Activated T-cell treated with anti-CD3 and anti-CD28 coated beads, Interleukin-2, amount 50 U/mL, for 72 hours (primary cell): Measurements from ENCODE around the gene CALCB. TPM values are rescaled to one million over a fixed set of nuclear protein-coding genes. Genes with fewer than 3 reads are reported as not detected.
"Not testable (repeated sequence)": the region's sequence is repeated elsewhere in the genome, so short reads cannot be mapped to it uniquely, and the experiment has no call there.

Experiments
- ATAC-seq, 2 donors: fragments of 150-1000 bp; cut with Tn5 transposase; replicated peaks in 1 of 2; 2 replicates each; pipeline ENCODE4 v1.10.0; 2021; ENCODE audit warnings: moderate library complexity in 2 of 2, mild to moderate bottlenecking in 1 of 2
- DNase-seq, 2 donors: peaks; one replicate each; pipeline ENCODE4 v3.0.0; 2021 to 2022; ENCODE audit warnings: mixed read lengths in 1 of 2
- H3K27ac Mint-ChIP-seq: one replicate; pipeline ENCODE4 v1.8.0; 2022; ENCODE audit warnings: mild to moderate bottlenecking, moderate library complexity, mixed read lengths
- H3K27me3 Mint-ChIP-seq: one replicate; pipeline ENCODE4 v1.8.0; 2022; ENCODE audit warnings: low read depth, mixed read lengths
- H3K36me3 Mint-ChIP-seq, 2 donors: one replicate each; pipeline ENCODE4 v1.8.0; 2022; ENCODE audit warnings: mixed read lengths in 2 of 2, mild to moderate bottlenecking in 1 of 2; ENCODE audit not compliant: insufficient read depth in 2 of 2
- H3K4me1 Mint-ChIP-seq: one replicate; pipeline ENCODE4 v1.8.0; 2022; ENCODE audit warnings: low read depth, mixed read lengths
- H3K4me3 Mint-ChIP-seq, 2 donors: one replicate each; pipeline ENCODE4 v1.8.0; 2022; ENCODE audit warnings: mild to moderate bottlenecking in 2 of 2, mixed read lengths in 2 of 2, moderate library complexity in 2 of 2
- H3K9me3 Mint-ChIP-seq, 2 donors: one replicate each; pipeline ENCODE4 v1.8.0; 2022; ENCODE audit warnings: mixed read lengths in 2 of 2
- total RNA-seq, 2 donors: library from RNA; stranded (reverse); gene quantifications; one replicate each; pipeline ENCODE4 v1.2.3, GENCODE V29; 2022

The CALCB gene
- total RNA-seq, 2 donors from 2014 or later, result 11.2 to 11.9 TPM

DNA sequence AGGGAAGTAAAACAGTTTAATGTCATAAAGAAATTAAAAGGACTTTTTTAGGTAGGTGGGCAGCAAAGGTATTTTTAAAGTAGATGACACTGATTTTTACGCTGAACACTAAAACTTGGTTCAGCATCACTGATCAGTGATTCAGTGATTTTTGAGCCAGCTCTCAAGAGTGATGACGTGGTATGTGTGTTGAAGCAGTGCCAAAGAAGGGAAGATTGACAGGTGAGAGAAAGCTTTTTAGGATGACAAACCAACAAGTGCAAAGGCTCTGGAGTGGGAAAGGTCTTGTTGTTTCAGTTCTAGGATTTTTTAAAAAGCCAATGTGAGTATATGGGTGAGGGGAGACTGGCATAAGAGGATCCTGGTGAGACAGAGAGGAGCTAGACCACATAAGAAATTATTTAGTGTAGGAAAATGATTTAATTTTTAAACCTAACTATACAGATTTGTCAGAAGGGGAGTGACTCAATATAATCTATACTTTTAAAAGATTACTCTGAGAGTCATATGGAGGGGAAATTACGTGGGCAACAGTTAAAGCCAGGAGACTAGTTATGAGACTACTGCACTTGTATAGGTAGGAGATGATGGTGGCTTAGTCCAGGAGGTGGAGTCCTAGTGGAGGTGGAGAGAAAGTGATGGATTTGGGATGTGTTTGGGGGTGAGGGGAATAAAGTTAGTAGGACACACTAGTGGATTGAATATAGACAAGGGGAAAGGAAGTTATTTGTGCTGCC is 17.6 kb upstream of the CALCB start:
- Mint-ChIP-seq H3K4me1 (peaks cover 60% of the 10 kb centered on the region), H3K36me3 (peaks cover 0 to 2% of the 10 kb centered on the region in 2 donors), H3K27ac (peak overlapping the region; percentile 85), H3K4me3 (peak overlapping the region in 1 of 2 donors; percentile 18), H3K9me3 (peaks cover 0 to 2% of the 10 kb centered on the region in 2 donors), H3K27me3 (peaks cover 21% of the 10 kb centered on the region)
- peak; percentile 23 to 29 for DNase-seq
- peak; percentile 48 to 57 for ATAC-seq

DNA sequence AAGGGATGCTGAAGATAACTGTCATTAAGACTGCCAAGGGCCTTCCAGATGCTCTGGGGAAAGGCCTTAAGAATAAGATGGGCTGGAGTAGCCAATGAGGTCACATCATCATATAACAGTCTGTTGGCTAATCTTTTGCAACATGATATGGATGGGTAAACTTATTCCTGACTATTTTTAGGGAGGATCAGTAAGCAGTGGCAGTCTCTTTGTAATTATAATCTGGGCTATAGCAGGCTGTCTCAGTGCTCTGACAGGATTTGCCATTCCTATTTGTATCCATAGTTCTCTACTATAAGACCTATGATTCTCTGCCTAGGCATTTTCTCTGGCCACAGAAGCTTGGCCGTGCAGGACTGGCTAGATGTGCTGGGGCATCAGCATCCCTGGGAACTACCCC is 16.1 kb upstream of the CALCB start:
- Mint-ChIP-seq H3K27ac (no peak overlapping the region), H3K9me3 (peaks cover 0 to 2% of the 10 kb centered on the region in 2 donors), H3K4me3 (no peak overlapping the region), H3K36me3 (peaks cover 0 to 2% of the 10 kb centered on the region in 2 donors), H3K27me3 (peaks cover 30% of the 10 kb centered on the region), H3K4me1 (peaks cover 54% of the 10 kb centered on the region)
- no peak for ATAC-seq
- DNase-seq, result no peak

DNA sequence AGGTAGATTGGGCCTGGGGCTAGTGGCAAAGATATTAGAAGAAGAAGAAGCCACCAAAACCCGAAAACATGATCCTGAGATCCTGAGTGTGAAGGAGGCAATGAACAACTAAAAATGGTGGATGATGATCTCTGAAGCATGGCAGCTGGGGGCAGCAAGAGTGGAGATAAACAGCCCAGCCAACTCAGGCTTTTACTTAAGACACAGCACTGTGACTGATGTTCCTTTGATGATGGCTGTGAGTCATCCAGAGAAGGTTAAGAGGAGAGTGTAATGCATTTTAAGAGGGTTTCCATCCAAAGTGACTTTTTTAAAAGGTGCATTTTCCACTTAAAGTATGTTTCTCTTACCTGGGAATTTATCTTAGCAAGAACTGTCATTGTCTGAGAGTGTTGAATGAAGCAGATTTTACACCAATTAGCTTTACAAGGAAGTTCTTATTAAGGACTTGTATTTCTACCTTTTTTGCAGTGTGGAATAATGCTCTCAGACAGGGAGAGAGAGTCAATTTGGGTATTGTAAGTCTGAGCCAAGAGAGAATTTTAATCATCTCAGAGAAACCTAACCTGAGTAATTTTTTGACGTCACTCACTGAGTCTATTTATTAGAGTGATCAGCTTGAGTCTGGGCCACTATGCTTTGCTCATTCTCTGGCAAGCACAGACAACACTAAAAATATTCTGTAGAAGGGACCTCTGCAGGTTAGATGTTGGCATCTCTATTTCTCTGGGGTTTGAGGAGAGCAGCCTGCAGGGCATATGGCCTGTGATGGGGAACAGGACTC is 14.1 kb upstream of the CALCB start:
- DNase-seq (peak; percentile 29 to 43), ATAC-seq (peak; percentile 81 to 85)
- Mint-ChIP-seq H3K27ac (no peak overlapping the region), H3K4me1 (peaks cover 34% of the 10 kb centered on the region), H3K9me3 (peaks cover 0 to 2% of the 10 kb centered on the region in 2 donors), H3K36me3 (peaks cover 0 to 2% of the 10 kb centered on the region in 2 donors), H3K4me3 (no peak overlapping the region), H3K27me3 (peaks cover 42% of the 10 kb centered on the region)

DNA sequence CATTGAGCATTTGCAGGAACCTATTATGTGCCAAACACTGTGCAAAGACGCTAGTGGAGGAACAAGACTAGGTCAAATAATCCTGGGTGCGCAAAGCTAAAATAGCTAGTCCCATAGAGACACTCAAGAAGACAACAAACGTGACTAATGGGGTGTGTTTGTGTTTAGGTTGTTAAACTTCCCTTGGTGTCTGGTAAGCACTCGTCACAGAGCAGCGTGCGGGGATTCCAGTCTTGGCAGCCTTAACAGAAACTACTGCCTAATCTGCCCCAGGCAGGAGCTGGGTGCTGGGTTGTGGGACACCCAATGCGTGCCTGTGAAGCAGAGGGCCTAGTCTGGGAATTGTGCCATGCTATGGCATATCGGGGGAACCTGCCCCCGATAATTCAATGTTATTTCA is 10.8 kb upstream of the CALCB start:
- DNase-seq (no peak), ATAC-seq (no peak)
- H3K27me3 Mint-ChIP-seq, result peaks cover 52% of the 10 kb centered on the region
- no peak overlapping the region for H3K27ac Mint-ChIP-seq
- H3K4me1 Mint-ChIP-seq, result peaks cover 14% of the 10 kb centered on the region
- H3K9me3 Mint-ChIP-seq, result no peaks in the 10 kb centered on the region
- no peak overlapping the region for H3K4me3 Mint-ChIP-seq
- no peaks in the 10 kb centered on the region for H3K36me3 Mint-ChIP-seq

DNA sequence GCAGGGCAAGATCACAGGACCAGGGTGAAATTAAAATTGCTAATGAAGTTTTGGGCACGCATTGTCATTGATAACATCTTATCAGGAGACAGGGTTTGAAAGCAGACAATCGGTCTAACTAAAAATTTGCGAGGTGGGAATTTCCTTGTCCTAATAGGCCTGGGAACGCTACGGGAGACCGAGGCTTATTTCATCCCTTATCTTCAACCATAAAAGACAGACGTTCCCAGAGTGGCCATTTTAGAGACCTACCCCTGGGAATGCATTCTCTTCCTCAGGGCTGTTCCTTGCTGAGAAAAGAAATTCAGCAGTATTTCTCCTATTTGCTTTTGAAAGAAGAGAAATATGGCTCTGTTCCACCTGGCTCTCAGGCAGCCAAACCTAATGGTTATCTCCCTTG is 3.6 kb upstream of the CALCB start:
- Mint-ChIP-seq H3K27me3 (peaks cover 27% of the 10 kb centered on the region), H3K4me1 (peaks cover 17% of the 10 kb centered on the region)
- H3K27ac Mint-ChIP-seq, H3K9me3 Mint-ChIP-seq, DNase-seq, ATAC-seq, H3K36me3 Mint-ChIP-seq, H3K4me3 Mint-ChIP-seq: not testable (repeated sequence)

DNA sequence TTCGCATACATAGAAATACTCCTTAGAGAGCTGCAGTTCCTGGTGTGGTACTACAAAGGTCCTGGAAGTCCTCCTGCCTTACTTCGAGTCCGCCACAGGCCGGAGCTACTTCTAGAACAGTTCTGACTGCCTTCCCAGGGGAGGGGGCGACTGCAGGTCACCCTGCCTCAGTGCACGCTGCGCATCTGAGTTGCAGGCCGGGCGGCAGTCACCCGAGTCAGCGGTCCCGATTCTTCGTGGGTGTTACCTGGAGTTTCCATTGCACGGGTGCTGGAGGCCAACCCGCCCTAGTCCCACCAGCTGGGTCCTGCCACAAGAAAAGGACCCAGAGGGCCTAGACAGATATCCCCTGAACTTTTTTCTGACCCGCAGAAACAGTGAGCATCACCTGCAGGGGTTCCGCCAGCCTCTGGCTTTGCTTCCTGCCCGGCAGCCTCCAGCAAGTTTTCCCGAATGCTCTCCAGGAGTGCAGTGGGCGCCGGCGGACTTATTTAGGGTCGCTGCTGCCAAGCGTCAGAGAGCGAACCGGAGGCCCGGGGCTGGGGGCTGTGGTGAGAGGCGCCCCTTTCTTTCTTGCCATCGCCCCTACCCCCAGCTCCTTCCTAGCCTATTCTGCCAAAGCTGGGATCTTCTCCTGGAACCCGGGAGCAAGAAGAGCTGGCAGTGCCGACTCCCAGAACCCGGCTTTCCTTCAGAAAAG is 1.7 kb upstream of the CALCB start:
- Mint-ChIP-seq H3K4me3 (peak overlapping the region in 1 of 2 donors; percentile 25), H3K36me3 (peaks cover 3 to 7% of the 10 kb centered on the region in 2 donors), H3K27me3 (peaks cover 21% of the 10 kb centered on the region), H3K27ac (no peak overlapping the region), H3K4me1 (peaks cover 25% of the 10 kb centered on the region), H3K9me3 (peaks cover 0 to 2% of the 10 kb centered on the region in 2 donors)
- no peak for DNase-seq
- ATAC-seq, result no peak

DNA sequence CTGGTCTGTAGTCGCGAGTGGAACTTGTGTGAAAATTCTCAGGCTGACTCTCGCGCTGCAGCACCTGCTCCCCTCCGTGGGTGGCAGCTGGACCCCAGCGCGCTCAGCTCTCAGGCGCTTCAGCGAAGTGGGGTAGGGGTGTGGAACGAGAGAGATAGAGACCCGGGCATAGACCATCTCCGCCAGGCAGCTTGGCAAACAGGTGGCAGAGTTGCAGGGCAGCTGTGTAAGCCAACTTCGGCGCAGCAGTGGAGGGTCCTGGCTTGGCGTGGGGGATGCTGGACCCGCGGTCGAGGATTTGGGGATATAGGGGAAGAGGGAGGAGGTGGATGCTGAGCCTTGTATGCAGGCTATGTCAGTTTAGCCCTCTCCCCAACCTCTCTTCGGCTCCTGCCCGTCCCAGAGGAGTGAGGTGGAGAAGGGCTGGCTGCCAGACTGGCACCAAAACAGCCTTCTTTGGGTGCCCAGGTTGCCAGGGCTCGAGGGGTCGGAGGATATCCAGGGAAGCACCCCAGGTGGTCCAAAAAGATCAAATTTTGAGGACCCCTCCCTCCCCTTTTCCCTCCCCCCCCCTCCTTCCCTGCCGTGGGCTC is 746 bp upstream of the CALCB start:
- ATAC-seq (no peak), DNase-seq (no peak)
- no peak overlapping the region for H3K27ac Mint-ChIP-seq
- peaks cover 30% of the 10 kb centered on the region for H3K4me1 Mint-ChIP-seq
- H3K36me3 Mint-ChIP-seq, result peaks cover 3 to 7% of the 10 kb centered on the region in 2 donors
- H3K27me3 Mint-ChIP-seq, result peaks cover 29% of the 10 kb centered on the region
- peaks cover 0 to 2% of the 10 kb centered on the region in 2 donors for H3K9me3 Mint-ChIP-seq
- peak overlapping the region; percentile 56 to 57 for H3K4me3 Mint-ChIP-seq

DNA sequence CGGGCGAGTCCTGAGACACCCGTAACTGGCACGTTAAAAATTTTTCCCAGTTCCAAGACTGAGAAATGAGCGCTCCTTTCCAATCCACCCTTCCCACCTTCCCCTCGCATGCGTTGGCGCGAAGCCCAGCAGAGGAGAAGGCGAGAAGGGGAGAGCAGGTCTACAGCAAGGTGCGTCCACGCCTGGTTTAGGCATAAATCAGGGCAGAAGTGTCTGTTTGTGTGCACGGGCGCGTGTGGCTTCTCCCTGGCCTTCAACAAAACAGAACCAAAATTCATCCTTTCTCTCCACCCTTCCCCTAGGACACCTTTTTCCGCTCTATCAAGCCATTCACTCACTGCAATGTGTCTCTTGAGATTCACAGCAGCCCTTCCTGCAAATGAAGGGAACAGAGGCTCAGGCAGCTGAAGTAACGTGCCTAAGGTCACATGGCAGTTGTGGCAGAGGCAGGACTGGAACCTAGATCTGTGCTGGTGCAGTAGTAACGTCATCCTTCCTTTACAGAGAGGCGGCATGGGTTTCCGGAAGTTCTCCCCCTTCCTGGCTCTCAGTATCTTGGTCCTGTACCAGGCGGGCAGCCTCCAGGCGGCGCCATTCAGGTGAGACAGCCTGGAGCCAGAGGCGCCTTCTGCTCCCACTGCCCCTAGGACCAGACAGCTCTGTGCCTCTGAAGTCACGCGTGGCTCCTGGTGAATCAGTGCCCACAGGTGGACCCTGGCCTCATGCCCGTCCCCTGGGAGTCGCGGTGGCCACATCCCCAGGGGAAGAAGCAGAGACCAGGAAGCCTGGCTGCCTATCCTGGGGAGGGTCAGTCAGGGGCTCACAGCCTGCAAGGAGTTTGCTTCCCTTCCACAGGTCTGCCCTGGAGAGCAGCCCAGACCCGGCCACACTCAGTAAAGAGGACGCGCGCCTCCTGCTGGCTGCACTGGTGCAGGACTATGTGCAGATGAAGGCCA is 1.1 kb downstream of the CALCB start:
- peaks cover 0 to 3% of the 10 kb centered on the region in 2 donors for H3K36me3 Mint-ChIP-seq
- peak; percentile 89 for ATAC-seq
- DNase-seq, result peak; percentile 93
- peaks cover 30% of the 10 kb centered on the region for H3K4me1 Mint-ChIP-seq
- H3K9me3 Mint-ChIP-seq, result no peaks in the 10 kb centered on the region
- peaks cover 29% of the 10 kb centered on the region for H3K27me3 Mint-ChIP-seq
- H3K4me3 Mint-ChIP-seq, result peak overlapping the region; percentile 91 to 93
- H3K27ac Mint-ChIP-seq, result peak overlapping the region; percentile 47

DNA sequence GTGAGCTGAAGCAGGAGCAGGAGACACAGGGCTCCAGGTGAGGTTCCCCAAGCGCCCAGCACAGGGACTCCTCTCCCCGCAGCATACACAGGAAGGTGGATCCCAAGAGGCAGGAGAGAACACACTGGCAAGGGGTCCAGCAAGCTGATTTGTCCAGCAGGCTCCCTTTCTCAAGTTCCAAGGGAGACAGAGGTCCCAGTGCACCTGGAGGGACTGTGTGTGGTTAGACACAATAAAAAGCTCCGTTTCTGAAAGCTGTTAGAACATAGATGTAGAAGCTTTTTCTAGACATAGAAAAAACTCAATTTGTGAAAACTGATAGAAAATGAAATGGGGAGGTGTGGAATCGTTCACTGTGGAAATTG is 1.8 kb downstream of the CALCB start:
- ATAC-seq (no peak), DNase-seq (no peak)
- Mint-ChIP-seq H3K9me3 (no peaks in the 10 kb centered on the region), H3K27ac (no peak overlapping the region), H3K36me3 (peaks cover 0 to 3% of the 10 kb centered on the region in 2 donors), H3K4me3 (no peak overlapping the region), H3K4me1 (peaks cover 30% of the 10 kb centered on the region), H3K27me3 (peaks cover 29% of the 10 kb centered on the region)

DNA sequence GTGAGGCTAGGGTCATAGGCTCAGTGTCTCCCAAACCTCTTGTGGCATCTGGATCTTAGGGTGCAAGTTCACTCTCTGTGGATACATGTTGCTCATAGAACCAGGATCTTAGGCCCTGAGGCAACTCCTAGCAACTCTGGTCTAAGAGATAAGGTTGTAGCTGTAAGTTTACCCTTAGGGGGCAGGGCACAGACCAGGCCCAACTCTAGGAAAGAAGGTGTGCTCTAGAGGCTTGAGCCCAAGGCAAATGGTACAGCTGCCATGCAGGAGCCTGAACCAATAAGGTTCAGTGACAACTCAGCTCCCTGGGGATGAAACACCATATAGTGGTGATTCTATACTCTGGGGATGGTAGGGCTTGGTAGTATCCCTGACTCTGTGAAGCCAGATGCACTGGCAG is 17.8 kb downstream of the CALCB start:
- Mint-ChIP-seq H3K27ac (no peak overlapping the region), H3K4me3 (no peak overlapping the region), H3K4me1 (no peaks in the 10 kb centered on the region), H3K27me3 (peaks cover 11% of the 10 kb centered on the region), H3K36me3 (peaks cover 0 to 1% of the 10 kb centered on the region in 2 donors), H3K9me3 (peaks cover 0 to 4% of the 10 kb centered on the region in 2 donors)
- ATAC-seq (no peak), DNase-seq (no peak)

DNA sequence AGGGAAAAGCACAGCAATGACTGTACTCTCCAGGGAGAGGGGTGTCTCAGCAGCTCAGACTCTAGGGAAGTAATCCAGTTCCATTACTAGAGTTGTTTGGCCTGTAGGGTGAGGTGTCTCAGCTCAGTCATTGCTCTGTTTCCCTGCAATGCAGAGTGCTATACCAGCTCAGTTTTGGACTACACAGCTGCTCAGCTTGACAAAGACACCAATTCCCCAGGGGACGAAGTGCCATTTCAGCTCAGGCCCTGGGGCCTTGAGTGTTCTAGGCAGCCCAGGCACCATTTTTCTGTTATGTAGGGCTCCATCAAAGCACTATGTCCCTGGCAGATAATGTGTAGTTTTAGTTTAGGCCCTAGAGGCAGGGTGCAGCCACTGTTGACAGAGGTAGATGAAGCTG is 18.2 kb downstream of the CALCB start:
- Mint-ChIP-seq H3K27me3 (peaks cover 13% of the 10 kb centered on the region), H3K4me1 (no peaks in the 10 kb centered on the region), H3K4me3 (no peak overlapping the region), H3K36me3 (peaks cover 0 to 1% of the 10 kb centered on the region in 2 donors), H3K27ac (no peak overlapping the region), H3K9me3 (peaks cover 0 to 4% of the 10 kb centered on the region in 2 donors)
- no peak for ATAC-seq
- no peak for DNase-seq

DNA sequence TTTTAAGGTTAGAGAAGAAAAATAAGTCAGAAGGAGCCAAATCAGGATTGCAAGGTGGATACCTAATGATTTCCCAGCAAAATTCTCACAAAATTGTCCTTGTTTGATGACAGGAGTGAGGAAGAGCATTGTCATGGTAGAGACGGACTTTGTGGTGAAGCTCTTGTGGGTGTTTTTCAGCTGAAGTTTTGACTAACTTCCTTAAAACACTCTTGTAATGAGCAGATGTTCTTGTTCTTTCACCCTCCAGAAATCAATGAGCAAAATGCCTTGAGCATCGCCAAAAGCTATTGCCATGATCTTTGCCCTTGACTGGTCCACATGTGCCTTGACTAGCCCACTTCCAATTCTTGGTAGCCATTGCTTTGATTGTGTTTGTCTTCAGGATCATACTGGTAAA is 20.0 kb downstream of the CALCB start:
- no peaks in the 10 kb centered on the region for H3K9me3 Mint-ChIP-seq
- ATAC-seq, result peak in 1 of 2 donors; percentile 43
- peaks cover 23% of the 10 kb centered on the region for H3K27me3 Mint-ChIP-seq
- no peak overlapping the region for H3K4me3 Mint-ChIP-seq
- no peaks in the 10 kb centered on the region for H3K4me1 Mint-ChIP-seq
- DNase-seq, result no peak
- no peak overlapping the region for H3K27ac Mint-ChIP-seq
- peaks cover 0 to 1% of the 10 kb centered on the region in 2 donors for H3K36me3 Mint-ChIP-seq
